ENCODE data around the gene GLB1L3.
"Not testable (repeated sequence)": the region's sequence is repeated elsewhere in the genome, so short reads cannot be mapped to it uniquely, and the experiment has no call there.

Gene GLB1L3

GRCh38 chr11:134313821-134314607 lies 37.8 kb downstream of the GLB1L3 start:
- DNase-seq (ENCODE audit: low spot score), result no peak

GRCh38 chr11:134317103-134317502 lies 40.9 kb downstream of the GLB1L3 start:
- DNase-seq (ENCODE audit: low spot score), result no peak

- not testable (repeated sequence) for DNase-seq (ENCODE audit: low spot score)
These were observed 45.2 kb downstream of the GLB1L3 start for GRCh38 chr11:134321373-134321772.

GRCh38 chr11:134322553-134322952 lies 46.4 kb downstream of the GLB1L3 start:
- DNase-seq (ENCODE audit: low spot score), result no peak

GRCh38 chr11:134328433-134328832 lies 52.3 kb downstream of the GLB1L3 start:
- DNase-seq (ENCODE audit: low spot score), result no peak

DNA sequence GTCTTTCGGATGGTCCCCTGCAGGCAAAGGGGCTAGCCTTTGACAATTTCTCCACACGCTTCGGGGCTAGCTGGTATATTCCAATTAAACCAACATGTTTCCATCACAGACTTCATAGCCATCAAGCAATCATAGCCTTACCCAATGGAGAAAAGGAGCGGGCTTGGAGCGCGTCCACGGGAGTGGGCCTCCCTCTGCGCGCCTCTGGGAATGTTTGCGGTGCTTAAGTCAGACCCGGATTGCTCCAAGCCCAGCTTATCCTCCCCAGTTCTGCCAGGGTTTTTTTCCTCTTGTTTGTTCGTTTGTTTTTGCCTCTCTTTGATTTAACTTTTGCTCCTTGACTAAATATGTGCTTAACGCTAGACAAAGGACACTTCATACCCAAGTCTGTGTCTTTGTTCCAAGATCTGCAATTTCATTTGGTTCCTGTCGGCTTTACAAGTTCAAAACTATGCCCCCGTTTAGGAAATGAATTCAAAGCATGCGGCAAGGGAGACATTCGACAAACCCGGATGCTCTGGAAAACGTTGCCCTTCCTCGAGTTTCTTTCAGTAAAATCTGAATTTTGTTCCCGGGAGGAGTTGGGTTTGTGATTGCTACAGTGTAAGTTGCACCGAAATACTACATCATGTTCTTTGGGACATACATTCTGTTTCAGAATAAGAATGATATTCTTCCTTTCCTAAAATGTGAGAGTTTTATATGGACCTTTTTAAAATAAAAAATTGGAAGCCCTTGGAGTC lies 54.6 kb downstream of the GLB1L3 start:
- DNase-seq (ENCODE audit: low spot score), result no peak

DNA sequence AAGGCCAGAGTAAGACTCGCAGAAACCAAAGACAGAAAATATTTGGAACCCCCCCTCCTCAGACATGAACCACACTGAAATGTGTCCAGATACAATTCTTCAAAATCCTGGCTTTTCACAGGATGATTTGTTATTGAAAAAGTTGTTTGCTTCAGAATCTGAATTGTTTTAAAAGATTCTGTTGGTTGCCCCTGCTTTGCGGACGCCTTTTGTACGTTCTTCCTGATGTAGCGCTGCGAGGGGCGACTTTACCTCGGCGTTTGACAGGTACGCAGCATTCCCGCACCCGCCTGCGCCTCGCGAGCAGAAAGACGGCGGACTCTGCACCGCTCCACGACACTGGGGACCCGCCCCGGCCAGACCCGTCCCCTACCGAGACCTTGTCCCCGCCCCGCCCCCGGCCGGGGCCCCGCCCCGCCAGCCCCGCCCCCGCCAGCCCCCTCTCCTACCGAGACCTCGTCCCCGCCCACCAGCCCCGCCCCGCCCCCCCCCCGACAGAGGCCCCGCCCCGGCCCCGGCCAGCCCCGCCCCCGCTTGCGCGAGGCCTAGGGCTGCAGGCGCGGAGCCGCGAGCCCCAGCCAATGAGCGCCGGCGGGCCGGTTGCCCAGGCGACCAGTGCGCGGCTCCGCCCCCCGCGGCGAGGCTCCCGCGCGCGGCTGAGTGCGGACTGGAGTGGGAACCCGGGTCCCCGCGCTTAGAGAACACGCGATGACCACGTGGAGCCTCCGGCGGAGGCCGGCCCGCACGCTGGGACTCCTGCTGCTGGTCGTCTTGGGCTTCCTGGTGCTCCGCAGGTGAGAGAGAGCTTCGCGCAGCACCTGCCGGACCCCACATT lies 55.4 kb downstream of the GLB1L3 start, which contains the start of gene GLB1L2:
Gene GLB1L2, plus strand, starts transcription at position 635 of the 835 bp plus-strand sequence. Its CDS starts 74 bp downstream, at position 709.
- peak; percentile 71 for DNase-seq (ENCODE audit: low spot score)

GRCh38 chr11:134332189-134332631 lies 56.0 kb downstream of the GLB1L3 start:
- DNase-seq (ENCODE audit: low spot score), result peak; percentile 9

- no peak for DNase-seq (ENCODE audit: low spot score)
These were observed 56.6 kb downstream of the GLB1L3 start for GRCh38 chr11:134332782-134333181.

GRCh38 chr11:134333312-134333711 lies 57.1 kb downstream of the GLB1L3 start:
- no peak for DNase-seq (ENCODE audit: low spot score)

DNA sequence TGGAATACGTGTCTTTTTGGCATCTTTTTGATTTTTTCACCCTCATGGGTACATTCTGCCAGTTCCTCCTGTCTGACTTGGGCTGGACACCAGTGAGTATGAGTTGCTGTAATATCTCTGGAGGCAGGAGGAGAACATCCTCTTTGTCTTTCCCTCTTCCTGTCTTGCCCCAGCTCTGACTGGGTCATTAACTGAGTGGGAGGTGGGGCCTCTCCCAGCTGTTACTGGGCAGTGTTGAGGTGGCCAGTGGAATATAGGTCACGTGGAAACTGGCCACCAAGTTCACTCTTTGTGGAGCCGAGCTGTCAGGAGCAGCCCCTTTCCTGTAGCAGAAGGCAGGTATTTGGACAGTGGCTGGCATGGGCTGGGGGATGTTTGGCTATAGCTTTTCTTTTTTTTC lies 57.8 kb downstream of the GLB1L3 start:
- DNase-seq (ENCODE audit: low spot score), result peak; percentile 13

GRCh38 chr11:134334796-134335571 lies 58.8 kb downstream of the GLB1L3 start:
- DNase-seq (ENCODE audit: low spot score), result peak; percentile 83

DNA sequence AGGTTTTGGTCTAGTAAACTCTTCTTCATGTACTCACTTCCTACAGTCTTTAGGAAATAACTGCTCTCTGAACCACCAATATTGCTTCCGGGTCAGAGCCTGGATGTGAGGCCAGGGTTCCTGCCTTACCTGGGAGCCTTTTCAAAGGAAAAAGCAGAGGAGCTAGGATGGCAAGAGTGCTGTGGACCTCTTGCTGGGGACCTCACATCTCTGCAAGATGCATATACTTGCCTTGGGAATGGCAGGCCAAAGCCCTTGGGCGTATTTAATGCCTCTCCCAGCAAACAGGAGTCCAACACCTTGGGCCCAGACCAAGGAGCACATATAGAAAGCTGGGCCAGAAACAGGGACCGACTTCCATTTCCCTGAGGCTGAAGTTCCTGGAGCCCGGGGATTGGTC lies 60.9 kb downstream of the GLB1L3 start:
- no peak for DNase-seq (ENCODE audit: low spot score)

- no peak for DNase-seq (ENCODE audit: low spot score)
These were observed 61.9 kb downstream of the GLB1L3 start for GRCh38 chr11:134338068-134338467.

DNA sequence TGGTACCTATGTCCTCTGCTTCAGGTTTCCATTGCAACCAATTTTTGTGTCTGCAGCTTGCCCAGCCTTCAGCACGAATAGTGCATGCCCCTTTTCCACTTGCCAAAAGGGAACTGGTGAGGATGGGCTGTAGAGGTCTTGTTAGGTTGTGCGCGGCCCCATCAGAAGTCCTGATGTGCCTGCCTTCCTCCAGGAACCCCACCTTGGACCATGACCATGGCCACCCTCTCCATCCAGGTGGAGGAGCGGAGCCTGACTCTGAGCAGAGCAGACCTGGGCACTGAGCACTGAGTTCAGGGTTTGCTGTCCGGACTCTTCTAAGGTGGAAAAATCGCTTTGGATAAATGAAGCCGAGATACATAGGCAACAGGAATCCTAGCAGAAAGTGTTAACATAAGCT lies 62.5 kb downstream of the GLB1L3 start:
- DNase-seq (ENCODE audit: low spot score), result no peak

DNA sequence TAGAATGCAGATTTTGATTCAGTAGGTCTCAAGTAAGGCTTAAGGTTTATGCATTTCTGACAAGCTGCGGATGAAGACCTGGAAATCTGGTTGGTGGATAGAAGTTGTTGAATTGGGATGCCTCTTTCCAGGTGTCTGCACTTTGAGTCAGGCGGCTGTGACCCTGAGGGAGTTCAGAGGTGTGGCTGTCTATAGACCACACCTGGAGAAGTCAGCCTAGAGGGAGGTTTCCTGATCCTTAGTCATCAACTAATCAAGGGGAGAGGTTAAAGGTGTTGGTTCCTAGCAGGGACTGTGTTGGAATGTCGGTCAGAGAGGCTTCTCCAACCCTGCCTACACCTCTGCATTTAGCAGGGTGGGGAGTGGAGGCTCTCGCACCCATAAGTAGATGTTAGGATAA lies 63.6 kb downstream of the GLB1L3 start:
- peak; percentile 59 for DNase-seq (ENCODE audit: low spot score)

- no peak for DNase-seq (ENCODE audit: low spot score)
These were observed 64.3 kb downstream of the GLB1L3 start for GRCh38 chr11:134340354-134340964.

DNA sequence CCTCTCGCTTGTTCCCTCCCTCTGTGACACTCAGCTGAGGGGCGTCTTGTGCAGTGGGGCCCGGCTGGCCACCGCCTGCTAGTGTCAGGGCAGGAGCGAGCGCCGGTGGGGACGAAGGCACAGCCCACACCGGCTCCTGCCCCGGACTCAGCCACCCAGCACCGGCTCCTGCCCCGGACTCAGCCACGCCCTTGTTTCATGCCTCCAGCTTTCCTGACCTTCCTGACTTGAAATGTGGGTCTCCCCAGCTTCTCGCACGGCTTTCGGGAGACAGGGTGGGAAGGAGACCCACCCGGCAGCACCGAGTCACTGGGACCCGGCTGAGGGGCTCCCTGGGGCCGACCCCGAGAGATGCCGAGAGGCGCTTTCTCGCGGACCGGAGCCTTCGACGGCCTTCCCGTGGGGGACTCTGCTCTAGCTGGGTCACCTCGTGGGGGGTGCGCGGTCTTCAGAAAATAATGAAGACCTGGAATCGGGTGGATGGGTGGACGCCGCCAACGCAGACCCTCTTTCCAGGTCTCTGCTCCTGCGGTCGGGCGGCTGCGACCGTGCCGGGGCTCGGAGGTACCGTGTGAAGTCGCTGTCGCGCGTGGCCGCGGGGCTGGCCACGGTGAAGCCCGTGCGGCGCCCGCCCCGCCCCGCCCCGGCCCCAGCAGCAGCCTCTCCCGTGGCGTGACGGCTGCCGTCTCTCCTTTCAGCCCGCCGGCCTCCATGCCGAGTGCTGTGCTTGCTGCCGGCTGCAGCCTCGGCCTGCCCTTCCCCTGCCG lies 65.8 kb downstream of the GLB1L3 start:
- DNase-seq (ENCODE audit: low spot score), result no peak

GRCh38 chr11:134342572-134343340 lies 66.6 kb downstream of the GLB1L3 start:
- DNase-seq (ENCODE audit: low spot score), result no peak

All from SW480 (cell line).